ENCODE results near the gene EYA2.

Gene EYA2

DNA sequence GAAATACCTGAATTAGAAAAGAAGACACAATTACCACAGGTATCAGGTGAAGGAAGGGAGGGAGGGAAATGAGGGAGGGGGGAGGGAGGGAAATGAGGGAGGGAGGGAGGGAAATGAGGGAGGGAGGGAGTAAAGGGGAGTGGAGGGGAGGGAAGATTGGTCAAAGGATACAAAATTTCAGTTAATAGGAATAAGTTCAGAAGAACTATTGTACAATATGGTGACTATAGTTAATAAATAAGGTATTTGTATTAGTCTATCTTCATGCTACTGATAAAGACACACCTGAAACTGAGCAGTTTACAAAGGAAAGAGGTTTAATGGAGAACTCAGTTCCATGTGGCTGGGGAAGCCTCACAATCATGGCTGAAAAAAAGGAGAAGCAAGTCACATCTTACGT is 185.7 kb downstream of the EYA2 start:
- DNase-seq: no peak

DNA sequence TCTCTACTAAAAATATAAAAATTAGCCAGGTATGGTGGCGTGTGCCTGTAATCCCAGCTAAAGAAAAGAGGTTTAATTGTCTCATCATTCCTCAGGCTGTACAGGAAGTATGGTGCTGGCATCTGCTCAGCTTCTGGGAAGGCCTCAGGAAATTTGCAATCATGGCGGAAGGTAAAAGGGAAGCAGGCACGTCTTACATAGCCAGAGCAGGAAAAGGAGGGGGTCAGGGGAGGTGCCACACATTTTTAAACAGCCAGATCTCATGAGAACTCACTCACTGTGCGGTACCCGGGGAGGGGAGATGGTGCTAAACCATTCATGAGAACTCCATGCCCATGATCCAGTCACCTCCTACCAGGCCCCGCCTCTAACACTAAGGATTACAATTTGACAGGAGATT is 191.7 kb downstream of the EYA2 start:
- no peak for DNase-seq

DNA sequence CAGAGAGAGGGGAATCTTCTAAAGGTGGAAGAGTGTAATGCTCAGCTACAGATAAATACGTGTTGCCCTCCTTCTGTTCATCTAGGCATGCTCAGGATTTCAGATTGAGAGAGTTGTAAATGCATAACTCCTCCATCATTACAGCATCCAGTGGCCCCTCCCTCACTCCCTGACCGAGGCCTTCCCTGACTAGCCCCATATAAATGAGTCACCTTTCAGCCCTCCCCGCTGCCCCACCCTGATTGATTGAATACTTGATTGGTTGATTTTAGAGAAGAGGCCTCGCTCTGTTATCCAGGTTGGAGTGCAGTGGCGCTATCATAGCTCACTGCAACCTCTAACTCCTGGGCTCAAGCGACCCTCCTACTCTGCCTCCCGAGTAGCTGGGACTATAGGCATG is 193.7 kb downstream of the EYA2 start:
- no peak for DNase-seq

DNA sequence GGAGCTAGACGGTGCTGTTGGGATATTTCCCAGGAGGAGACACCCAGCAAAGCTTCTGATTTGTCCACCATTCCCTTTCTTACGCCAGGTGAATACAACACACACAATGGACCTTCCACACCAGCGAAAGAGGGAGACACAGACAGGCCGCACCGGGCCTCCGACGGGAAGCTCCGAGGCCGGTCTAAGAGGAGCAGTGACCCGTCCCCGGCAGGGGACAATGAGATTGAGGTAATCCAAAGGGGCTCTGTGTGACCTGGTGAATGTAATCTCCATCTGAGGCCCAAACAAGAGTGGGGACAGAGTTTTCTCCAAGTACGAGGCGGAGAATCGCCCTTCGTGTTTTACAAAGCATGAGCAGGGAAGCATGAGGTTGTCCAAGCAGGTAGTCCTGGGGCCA is 194.5 kb downstream of the EYA2 start:
- no peak for DNase-seq

DNA sequence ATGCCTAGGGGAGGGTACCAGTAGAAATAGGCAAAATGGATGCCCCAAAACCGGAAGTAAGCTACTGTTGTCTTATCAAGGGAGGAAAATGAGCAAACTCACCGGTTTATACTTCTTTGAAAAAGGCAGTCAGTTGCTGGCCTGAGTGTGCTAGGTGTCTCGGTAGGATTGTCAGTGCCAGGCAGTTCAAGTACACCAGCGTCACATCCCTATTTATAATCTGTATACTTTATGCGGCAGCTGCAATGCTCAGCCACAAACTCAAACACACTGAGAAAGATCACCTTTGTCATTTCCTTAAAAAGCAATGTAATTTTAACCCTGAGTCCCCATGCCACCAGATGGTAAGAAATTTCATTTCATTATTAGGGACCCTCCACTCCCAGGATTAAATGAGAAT is 196.2 kb downstream of the EYA2 start:
- no peak for DNase-seq

DNA sequence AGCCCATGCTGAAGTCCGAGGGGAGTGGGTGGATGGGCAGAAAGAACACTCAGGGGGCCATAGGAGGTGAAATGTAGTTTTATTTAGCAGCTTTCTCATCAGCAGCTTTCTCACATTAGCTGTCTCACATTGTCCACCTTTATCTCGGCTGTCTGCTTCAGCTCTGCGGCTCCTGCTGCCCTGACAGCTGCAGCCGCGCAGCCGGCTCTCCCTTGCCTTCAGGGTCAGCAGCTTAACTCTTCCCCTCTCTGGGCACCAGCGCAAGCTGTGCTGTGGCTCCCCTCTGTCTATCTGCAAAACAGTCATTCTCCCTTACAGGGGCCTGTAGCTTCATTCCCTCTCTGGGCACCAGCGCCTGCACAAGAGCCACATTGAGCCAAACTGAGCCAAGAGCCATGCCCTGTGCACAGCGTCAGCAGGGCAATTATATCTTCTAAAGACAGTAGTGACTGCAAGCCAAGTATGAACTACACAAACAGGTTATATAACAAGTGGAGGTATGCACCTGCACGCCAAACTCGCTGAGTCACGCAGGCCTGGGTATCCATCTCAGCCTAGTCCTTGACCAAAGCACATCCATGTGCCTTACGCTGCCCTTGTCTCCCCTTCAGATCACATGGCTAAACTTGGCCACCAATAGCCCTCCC is 198.8 kb downstream of the EYA2 start:
- no peak for DNase-seq

DNA sequence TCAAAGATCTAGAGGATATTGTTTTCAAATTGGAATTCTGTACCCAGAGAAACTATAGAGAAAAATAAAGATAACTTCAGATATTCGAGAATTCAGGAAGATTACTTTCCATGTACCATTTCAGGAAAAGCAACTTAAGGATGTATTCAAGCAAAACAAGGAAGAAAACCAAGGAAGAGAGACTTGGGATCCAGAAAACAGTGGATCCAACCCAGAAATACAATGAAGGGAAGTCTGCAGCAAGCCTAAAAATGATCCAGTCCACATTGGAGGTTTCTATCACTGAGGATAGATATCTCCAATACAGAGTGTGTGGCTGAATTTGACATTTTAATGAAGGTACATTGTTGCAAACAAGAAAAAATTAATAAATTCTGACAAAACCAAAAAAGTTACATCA is 201.0 kb downstream of the EYA2 start:
- DNase-seq: no peak

DNA sequence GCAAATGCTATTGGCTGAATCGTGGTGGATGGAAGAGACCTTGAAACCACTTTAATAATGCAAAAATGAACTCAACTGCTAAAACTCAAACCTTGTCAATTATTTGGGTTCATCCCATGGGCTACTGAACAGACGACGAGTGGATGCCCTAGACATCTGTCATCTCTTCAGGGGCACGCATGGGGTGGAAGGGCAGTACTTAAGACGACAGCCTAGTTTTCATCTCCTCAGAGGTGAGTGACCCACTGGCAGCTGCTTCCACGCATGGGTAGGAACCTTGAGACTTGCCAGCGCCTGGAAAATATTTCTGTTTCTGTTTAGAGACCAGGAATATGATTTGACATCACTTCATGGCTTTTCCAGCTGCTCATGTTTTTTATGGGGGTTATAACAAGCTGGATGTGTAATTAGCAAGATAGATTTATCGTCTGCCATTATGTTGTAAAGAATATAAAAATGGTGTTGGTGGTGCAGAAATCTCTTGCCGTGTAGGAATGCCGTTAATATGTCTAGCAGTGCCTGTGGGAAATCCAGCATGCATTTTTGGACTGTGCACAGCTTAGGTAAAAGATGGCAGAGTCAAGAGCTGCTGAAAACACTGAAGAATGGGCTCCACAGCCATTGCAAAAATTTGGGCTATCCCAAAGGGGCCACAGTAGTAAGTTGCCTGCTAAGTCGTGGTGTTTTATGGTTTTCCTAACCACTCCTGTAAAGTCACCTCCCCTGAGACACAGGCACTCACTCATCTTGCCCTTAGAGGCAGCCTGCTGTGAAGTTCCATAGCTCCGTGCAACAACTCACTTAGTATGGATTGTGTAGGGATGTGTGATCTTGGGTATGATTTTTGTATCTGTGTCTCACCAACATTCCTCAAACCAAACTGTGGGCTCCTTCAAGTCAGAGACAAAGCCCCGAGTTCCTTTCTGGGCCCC is 203.3 kb downstream of the EYA2 start:
- DNase-seq: no peak

DNA sequence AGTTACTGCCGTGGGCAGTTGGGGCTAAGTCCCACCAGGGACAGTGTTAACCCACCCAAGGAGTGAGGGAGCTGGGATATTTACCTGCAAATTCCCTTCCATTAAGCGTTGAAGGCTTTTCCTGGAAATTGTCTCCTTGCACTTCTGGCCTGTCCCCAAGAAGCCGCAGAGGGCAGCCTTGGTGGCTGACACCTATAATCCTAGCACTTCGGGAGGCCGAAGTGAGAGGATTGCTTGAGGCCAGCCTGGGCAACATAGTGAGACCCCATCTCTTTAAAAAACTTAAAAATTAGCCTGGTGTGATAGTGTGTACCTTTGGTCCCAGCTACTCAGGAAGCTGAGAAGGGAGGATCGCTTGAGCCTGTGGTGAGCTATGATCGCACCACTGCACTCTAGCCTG is 204.4 kb downstream of the EYA2 start:
- DNase-seq: no peak

DNA sequence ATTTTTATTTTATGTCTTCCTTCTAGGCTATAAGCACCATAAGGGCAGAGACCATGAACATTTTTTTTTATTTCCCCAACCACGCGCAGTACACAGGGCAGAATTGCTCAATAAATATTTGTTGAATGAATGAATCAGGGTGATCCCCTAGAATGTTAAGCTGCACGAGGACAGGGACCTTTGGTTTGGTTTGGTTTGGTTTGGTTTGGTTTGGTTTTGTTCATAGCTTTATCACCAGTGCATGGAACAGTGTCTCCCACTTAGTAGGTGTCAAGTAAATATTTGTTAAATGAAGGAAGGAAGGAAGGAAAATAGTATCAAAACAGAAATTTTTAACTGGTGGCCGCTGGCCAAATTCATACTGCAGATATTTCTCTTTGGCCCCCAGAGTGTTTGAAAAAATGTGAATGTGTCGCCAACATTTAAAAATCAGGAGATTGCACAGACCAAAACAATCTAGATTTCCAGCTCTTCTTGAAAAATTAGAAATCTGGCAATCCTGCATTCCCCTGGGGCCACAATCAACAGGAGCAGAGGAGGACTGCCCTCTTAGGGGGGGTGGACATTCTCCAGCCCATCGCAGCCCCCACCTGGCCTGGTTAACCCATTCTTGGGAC is 205.3 kb downstream of the EYA2 start:
- DNase-seq: no peak

DNA sequence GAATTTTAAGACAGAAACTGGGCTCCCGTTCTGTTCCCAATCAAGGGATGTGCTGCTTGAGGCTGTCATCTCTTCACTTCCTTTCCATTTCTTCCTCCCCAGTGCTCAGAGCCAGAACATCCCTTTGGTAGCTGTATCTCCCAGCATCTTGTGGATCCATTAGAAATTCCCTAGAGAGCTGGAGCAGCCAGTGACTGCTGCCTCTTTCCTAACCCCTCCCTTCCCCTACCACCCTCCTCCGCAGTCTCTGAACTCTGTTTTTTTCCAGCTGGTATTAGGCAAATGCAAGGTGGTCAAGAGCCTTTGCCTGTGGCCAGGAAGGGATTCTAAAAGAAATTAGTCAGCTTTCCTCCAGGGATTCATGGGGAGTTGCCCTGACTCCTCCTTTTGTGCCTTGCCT is 208.0 kb downstream of the EYA2 start:
- no peak for DNase-seq

DNA sequence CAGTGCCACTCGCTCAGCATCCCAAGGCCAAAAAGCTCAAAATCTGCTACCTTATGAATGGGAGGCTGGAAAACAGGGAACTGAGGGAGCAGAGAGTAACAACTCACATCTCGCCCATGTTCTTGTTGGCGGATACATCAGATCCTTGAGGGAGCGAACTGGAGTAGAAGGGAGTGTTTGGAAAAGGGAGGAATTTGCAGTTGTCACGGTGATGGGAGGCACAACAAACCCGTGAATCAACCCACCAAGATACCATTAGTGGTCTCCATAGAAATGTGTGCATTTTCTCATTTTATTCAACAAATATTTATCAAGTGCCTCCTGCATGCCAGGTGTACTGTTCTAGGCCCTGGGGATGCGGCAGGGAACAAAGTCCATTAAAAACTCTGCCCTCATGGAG is 212.1 kb downstream of the EYA2 start:
- no peak for DNase-seq

DNA sequence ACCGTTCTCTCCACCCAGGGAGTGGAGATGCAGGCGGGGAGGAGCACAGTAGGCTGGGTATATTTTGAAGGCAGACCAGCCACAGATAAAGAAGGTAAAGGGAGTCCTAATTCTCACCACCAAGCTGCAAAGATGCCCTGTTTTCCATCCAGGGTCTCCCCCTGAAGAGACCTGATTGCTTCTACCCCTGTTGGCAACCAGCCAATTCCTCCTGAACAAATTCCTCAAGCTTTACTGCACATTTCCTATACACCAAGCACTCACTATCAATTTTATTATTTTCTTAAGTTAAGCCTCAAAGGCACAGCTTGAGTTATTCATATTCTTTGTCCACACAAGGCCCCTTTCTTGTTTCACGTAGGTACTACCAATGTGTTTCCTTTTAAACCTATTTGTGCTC is 214.4 kb downstream of the EYA2 start:
- no peak for DNase-seq

DNA sequence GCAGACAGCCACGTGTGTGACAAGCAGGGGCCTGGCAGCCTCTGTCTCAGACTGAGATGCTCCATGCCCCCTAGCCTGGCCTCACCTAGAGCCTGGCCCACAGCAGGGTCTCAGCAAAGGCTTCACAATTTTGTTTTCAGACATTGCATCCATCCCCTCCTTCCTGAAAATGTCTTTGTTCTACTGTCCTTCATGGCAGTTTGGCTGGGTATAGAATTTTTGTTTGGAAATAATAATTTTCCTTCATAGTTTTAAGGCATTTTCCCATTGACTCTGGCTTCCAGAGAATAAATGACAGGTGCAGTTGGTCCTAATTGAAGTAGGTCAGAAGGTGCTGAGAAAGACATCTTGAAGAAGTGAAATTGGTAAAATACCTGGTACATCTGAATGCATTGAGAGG is 216.2 kb downstream of the EYA2 start:
- DNase-seq: no peak

DNA sequence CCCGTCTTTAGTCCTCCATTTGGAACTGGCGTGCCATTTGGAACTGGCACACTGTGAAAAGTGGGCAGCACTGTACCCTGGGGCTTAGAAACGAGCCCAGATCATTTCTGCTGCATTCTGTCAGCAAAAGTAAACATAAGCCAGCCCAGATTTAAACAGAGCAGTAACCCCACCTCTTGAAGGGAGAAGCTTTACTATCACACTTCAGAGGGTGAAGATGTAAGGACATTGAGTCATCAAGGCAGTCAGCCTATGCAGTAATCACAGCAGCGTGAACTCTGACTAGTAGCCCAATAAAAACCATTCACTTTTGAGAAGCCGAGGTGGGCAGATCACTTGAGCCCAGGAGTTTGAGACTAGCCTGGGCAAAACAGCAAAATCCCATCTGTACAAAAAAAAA is 216.9 kb downstream of the EYA2 start:
- DNase-seq: no peak

DNA sequence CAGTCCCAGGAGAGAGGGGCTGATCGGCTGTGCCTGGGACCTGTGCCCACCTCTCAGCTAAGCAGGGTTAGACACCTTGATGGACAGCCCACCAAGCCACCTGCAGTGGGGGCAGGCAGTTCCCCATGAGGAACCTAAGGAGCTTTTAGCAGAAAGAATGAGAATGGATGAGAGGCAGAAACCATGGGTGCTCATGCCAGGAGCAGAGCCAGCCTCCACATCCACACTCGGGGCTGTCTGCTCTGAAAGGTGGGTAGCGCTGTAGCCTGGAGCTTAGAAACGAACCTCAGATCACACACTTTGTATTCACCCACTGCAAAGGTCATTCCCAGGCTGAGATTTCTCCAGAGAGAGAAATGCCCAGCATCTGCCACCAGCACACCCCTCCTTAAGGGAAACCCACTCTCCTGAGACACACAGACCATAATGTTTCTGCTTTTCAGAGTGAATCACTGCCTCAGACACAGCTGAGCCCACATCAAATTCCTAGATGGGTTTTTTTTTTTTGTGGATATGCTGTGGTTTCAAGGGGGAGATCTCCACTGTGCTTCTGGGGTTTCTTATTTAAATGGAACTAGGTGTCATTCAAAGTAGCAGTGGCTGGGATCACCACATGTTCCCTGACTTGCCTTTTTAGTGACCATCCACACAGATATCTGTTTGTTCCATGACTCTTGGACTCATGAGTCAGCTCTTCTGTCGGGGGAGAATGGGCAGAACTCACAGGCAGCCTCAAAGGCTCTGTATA is 218.9 kb downstream of the EYA2 start:
- no peak for DNase-seq

DNA sequence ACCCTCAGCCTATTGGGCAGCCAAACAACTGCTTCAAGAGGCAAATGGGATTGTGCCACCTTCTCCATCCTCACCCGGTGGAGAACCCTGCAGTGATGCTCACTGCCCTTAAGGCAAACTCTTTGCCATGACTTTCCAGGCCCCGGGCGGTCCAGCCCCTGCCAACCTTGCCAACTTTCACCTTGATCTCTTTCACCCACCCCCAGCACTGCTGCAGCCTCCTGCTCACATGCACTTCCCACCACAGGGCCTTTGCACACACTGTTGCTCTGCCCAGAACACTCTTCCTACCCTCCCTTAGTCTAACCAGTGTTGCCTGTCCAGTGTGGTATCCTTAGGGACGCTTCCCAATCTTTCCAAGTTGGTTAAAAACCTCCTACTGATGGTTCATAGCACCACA is 221.1 kb downstream of the EYA2 start:
- DNase-seq: no peak

DNA sequence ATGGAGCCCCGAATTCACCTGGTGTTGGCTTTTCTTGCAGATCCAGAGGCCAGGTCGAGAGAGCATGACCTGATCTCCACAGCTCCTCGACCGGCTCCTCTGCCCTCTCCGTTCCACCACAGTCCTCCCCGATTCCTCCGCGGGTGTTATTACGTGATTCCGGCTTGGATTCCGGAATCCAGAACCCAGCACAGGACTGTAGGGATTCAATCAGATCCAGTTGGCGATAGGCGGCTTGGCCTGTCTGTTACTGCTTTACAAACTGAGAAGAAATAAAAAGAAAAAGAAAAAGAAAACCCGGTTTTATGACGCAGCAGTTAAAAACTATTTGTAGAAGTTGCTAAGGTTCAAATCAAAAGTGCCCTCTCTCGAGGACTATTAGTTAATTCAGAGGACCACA is 222.7 kb downstream of the EYA2 start:
- no peak for DNase-seq

DNA sequence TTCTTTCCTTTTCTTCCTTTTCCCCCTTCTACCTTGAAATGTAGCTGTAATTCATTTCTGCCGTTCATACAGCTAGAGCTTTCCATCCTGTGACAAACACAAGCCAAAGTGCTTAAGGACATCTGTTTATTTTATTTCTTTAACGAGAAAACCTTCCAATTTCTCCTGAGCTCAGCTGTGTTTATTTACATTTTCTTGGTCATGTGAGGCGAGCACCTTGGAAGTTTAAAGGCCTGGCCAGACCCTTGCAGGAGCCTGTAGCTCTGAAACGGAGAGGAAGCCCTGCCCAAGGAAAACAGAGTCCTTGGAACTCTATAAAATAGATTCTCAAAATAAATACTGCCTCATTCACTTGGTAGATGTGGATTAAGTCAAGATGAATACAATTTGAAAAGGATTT is 223.1 kb downstream of the EYA2 start:
- DNase-seq: no peak

DNA sequence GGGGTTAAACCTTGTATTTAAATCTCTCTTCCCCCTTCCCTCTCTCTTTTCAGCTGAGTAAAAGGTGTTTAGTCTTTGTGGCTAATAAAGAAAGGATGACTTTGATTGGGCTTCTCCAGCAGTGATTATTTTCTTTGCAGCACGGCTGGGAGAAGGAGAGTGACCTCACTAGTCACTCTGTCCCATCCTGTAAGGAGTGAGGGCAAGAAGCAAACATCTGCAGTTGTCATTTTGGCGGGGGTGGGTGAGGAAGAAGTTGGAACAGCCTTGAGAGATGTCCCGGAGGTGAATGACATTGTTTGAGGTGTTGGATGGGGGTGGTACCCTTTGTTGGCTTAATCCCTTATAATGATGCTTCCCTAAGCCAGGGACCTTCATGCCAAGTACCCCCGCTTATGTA is 223.6 kb downstream of the EYA2 start:
- DNase-seq: no peak

DNA sequence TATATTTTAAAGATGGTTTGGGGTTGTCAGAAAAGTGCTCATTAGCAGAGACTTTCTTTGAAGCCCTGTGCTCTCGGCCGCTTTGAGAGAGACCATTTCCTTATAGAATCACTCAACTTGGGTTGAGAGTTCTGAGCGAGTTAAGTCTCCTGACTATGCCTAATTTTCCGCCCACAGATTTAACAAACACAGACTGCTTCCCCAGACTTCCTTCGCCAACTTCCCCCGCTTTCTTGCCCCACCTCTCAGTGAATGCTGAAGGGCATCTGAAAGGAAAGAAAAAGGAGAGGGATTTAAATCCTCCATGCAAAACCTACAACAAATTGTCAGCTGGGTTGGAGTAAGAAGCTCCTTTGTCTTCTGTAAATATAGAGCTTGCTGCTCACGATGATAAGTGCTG is 224.0 kb downstream of the EYA2 start:
- DNase-seq: no peak

DNA sequence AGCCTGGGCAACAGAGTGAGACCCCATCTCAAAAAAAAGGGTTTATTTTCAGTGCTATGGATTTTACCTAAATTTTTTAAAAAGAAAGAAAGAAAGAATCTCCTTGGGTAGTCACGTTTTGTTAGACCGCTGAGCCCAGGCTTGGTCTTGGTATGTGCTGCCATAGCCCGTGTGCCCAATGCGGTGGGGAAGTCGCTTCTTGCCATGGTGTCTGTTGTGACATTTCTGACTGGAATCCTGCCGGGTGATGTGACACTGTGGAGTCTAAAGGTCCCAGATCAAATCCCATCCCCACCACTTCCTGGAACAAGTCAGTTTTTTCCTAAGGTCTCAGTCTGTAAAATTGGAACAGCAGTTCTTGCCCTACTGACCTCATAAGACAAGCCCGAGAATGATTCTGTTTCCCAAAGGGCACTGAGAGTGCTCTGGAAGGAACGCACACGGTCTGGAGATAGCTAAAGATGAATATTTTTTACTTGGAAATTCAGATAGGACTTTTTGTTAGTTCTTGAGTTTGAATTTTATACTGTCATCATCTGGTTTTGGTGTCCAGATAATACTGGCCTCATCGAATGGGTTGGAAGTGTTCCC is 225.8 kb downstream of the EYA2 start:
- no peak for DNase-seq

DNA sequence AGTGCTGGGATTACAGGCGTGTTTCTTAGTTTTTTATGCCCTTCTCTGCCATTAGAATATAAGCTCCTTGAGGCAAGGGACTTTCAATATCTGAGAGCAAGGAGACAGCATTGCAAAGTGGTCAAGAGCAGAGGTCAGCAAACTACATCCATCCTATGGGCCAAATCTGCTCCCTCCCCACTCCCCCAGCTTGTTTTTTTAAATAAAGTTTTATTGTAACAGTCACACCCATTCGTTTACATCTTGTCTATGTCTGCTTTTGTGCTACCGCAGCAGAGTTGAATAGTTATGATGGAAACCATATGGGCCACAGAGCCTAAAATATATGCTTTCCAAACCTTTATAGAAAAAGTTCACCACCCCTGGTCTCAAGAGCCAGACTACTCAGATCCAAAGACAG is 227.9 kb downstream of the EYA2 start:
- DNase-seq: no peak
